Ascending aorta (tissue), 2 donors: ENCODE measurements around the gene TFR2. TPM values are rescaled to one million over a fixed set of nuclear protein-coding genes. Genes with fewer than 3 reads are reported as not detected.

ENCODE experiments used
- DNase-seq, 2 donors: peaks; one replicate each; pipeline ENCODE4 v3.0.0-alpha.2; 2019; ENCODE audit warnings: low spot score in 2 of 2
- H3K27ac ChIP-seq, 2 donors: fragments of 200-600 bp; sonication (generic); one replicate each; pipeline ENCODE4 v1.5.1; 2016 to 2017; ENCODE audit warnings: mild to moderate bottlenecking in 1 of 2
- H3K27me3 ChIP-seq: fragments of 200-600 bp; sonication (generic); one replicate; pipeline ENCODE4 v1.5.1; 2017
- H3K36me3 ChIP-seq, 2 donors: fragments of 200-600 bp; sonication (generic); one replicate each; pipeline ENCODE4 v1.5.1; 2016
- H3K4me1 ChIP-seq, 2 donors: fragments of 200-600 bp; sonication (generic); one replicate each; pipeline ENCODE4 v1.5.1; 2016 to 2017; ENCODE audit warnings: mild to moderate bottlenecking in 1 of 2
- H3K4me3 ChIP-seq, 2 donors: fragments of 200-600 bp; sonication (generic); one replicate each; pipeline ENCODE4 v1.5.1; 2016 to 2017; ENCODE audit warnings: mild to moderate bottlenecking in 1 of 2
- H3K9me3 ChIP-seq, 2 donors: fragments of 200-600 bp; sonication (generic); one replicate each; pipeline ENCODE4 v1.5.1; 2016
- intact Hi-C: fragments of 100-400 bp; cut with DNase I; formaldehyde crosslinking; loops from one replicate; pipeline ENCODE4 v1.15.1; 2023
- total RNA-seq: library from RNA; depleted of rRNA; stranded (reverse); fragments of >200 nt; gene quantifications from one replicate; pipeline ENCODE4 v1.1.0, GENCODE V29; 2016
- TF ChIP-seq, protein P1 (sequence below), 3 experiments: fragments of 200-600 bp in 2 of 3; fragments of 450-650 bp in 1 of 3; sonication (generic) in 2 of 3; IDR thresholded peaks; one replicate each; pipeline ENCODE4 v1.5.1; 2016 to 2019; ENCODE audit warnings: antibody characterized with exemption in 3 of 3, mild to moderate bottlenecking in 1 of 3, moderate library complexity in 1 of 3

Gene TFR2
- total RNA-seq, 1 donor from 2014 or later = not detected

DNA sequence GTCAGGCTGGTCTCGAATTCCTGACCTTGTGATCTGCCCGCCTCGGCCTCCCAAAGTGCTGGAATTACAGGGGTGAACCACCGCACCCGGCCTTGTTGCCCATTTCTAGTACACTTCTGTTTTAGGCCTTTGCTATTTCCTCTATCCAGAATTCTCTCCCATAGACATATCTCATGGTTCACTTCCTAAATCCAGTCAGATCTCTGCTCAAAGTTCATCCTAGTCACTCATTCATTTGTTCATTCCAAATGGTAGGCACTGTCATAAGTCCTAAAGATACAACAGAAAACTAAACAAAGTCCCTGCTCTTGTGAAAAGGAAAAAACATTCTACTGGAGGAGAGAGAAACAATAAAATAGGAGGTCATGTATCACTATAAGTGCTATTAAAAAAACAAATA is 31.4 kb downstream of the TFR2 start:
- DNase-seq = no peak
- H3K9me3 ChIP-seq = no peaks in the 10 kb centered on the region
- TF ChIP-seq, protein P1, sequence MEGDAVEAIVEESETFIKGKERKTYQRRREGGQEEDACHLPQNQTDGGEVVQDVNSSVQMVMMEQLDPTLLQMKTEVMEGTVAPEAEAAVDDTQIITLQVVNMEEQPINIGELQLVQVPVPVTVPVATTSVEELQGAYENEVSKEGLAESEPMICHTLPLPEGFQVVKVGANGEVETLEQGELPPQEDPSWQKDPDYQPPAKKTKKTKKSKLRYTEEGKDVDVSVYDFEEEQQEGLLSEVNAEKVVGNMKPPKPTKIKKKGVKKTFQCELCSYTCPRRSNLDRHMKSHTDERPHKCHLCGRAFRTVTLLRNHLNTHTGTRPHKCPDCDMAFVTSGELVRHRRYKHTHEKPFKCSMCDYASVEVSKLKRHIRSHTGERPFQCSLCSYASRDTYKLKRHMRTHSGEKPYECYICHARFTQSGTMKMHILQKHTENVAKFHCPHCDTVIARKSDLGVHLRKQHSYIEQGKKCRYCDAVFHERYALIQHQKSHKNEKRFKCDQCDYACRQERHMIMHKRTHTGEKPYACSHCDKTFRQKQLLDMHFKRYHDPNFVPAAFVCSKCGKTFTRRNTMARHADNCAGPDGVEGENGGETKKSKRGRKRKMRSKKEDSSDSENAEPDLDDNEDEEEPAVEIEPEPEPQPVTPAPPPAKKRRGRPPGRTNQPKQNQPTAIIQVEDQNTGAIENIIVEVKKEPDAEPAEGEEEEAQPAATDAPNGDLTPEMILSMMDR (IDR thresholded peaks at IDR 0.05) = no peak
- no peak overlapping the region for H3K27ac ChIP-seq
- intact Hi-C loops = loop anchor here (5.0 kb wide), 3 partner anchors 82 to 173 kb away; partner anchors contain the start of genes GIGYF1 and PPP1R35
- H3K36me3 ChIP-seq = no peaks in the 10 kb centered on the region
- H3K4me1 ChIP-seq = peaks cover 3 to 16% of the 10 kb centered on the region in 2 donors
- no peak overlapping the region for H3K4me3 ChIP-seq
- no peaks in the 10 kb centered on the region for H3K27me3 ChIP-seq

GRCh38 chr7:100607111-100607510 is 34.2 kb downstream of the TFR2 start:
- H3K27ac ChIP-seq = no peak overlapping the region
- no peaks in the 10 kb centered on the region for H3K27me3 ChIP-seq
- intact Hi-C loops = no loop called here
- no peaks in the 10 kb centered on the region for H3K36me3 ChIP-seq
- H3K4me3 ChIP-seq = no peak overlapping the region
- no peaks in the 10 kb centered on the region for H3K9me3 ChIP-seq
- H3K4me1 ChIP-seq = peaks cover 0 to 21% of the 10 kb centered on the region in 2 donors
- TF ChIP-seq, protein P1 (IDR thresholded peaks at IDR 0.05) = no peak
- no peak for DNase-seq

DNA sequence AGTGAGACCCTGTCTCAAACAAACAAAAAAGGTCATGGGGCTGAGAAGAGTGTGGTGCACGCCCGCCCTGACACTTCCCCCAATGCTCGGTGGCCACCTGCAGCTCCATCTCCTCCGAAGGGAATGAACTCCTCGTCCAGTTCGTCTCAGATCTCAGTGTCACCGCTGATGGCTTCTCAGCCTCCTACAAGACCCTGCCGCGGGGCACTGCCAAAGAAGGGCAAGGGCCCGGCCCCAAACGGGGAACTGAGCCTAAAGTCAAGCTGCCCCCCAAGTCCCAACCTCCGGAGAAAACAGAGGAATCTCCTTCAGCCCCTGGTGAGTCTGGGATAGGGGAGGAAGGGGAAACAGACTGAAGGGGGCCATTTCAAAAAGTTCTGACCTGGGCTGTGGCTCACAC is 35.0 kb downstream of the TFR2 start:
- Histone ChIP-seq H3K27ac (no peak overlapping the region), H3K4me3 (no peak overlapping the region), H3K36me3 (no peaks in the 10 kb centered on the region), H3K27me3 (no peaks in the 10 kb centered on the region), H3K4me1 (peaks cover 0 to 24% of the 10 kb centered on the region in 2 donors), H3K9me3 (no peaks in the 10 kb centered on the region)
- DNase-seq = no peak
- TF ChIP-seq, protein P1 (IDR thresholded peaks at IDR 0.05) = no peak
- intact Hi-C loops = no loop called here

GRCh38 chr7:100604976-100605911 is 36.1 kb downstream of the TFR2 start:
- H3K27me3 ChIP-seq = no peaks in the 10 kb centered on the region
- peaks cover 0 to 24% of the 10 kb centered on the region in 2 donors for H3K4me1 ChIP-seq
- TF ChIP-seq, protein P1 (IDR thresholded peaks at IDR 0.05) = no peak
- no peaks in the 10 kb centered on the region for H3K9me3 ChIP-seq
- H3K4me3 ChIP-seq = peak overlapping the region; percentile 89 to 91
- intact Hi-C loops = loop anchor here (1.0 to 5.0 kb wide), 4 partner anchors 7 to 262 kb away; partner anchors contain the start of genes FBXO24, GNB2, LRCH4 and MOSPD3
- no peak for DNase-seq
- H3K27ac ChIP-seq = peak overlapping the region; percentile 87 to 88
- H3K36me3 ChIP-seq = no peaks in the 10 kb centered on the region

GRCh38 chr7:100604028-100604975 is 37.0 kb downstream of the TFR2 start:
- TF ChIP-seq, protein P1 (IDR thresholded peaks at IDR 0.05) = peak; percentile 39 to 60 (median 47)
- intact Hi-C loops = loop anchor here (1.0 to 5.0 kb wide), 4 partner anchors 8 to 263 kb away; partner anchors contain the start of genes FBXO24, GNB2, LRCH4 and MOSPD3
- Histone ChIP-seq H3K27me3 (no peaks in the 10 kb centered on the region), H3K36me3 (no peaks in the 10 kb centered on the region), H3K4me1 (peaks cover 0 to 24% of the 10 kb centered on the region in 2 donors), H3K4me3 (peak overlapping the region; percentile 89 to 91), H3K9me3 (no peaks in the 10 kb centered on the region), H3K27ac (peak overlapping the region; percentile 87 to 88)
- peak in 1 of 2 donors; percentile 89 for DNase-seq
